Neural crest cell (in vitro differentiated cells): Measurements from ENCODE around the gene SLC22A6. TPM values are rescaled to one million over a fixed set of nuclear protein-coding genes. Genes with fewer than 3 reads are reported as not detected.

Experiments
- DNase-seq: peaks from one replicate; pipeline ENCODE4 v3.0.0; 2021; ENCODE audit warnings: low read depth, mixed read lengths, low spot score
- H3K27ac Mint-ChIP-seq: one replicate; pipeline ENCODE4 v1.8.0; 2021; ENCODE audit warnings: mild to moderate bottlenecking, mixed read lengths; ENCODE audit not compliant: unreplicated experiment
- H3K27me3 Mint-ChIP-seq: 2 replicates; pipeline ENCODE4 v1.8.0; 2021; ENCODE audit warnings: low read depth, mild to moderate bottlenecking, mixed read lengths
- H3K36me3 Mint-ChIP-seq: 2 replicates; pipeline ENCODE4 v1.8.0; 2021; ENCODE audit warnings: low read depth, mild to moderate bottlenecking, mixed read lengths
- H3K4me1 Mint-ChIP-seq: 2 replicates; pipeline ENCODE4 v1.8.0; 2021; ENCODE audit warnings: mixed read lengths
- H3K4me3 Mint-ChIP-seq: one replicate; pipeline ENCODE4 v1.8.0; 2021; ENCODE audit warnings: mild to moderate bottlenecking, mixed read lengths
- H3K9me3 Mint-ChIP-seq: 2 replicates; pipeline ENCODE4 v1.8.0; 2021; ENCODE audit warnings: mixed read lengths
- CTCF ChIP-seq: fragments of 200-600 bp; sonication (generic); conservative IDR thresholded peaks from 2 replicates; pipeline ENCODE4 v1.5.0; 2021; ENCODE audit warnings: antibody characterized with exemption, mild to moderate bottlenecking
- total RNA-seq: library from RNA; stranded (reverse); gene quantifications from 2 replicates; pipeline ENCODE4 v1.2.1, GENCODE V29; 2021

The SLC22A6 gene
- total RNA-seq, 1 donor from 2014 or later: not detected

- no peaks in the 10 kb centered on the region for H3K4me1 Mint-ChIP-seq
- H3K4me3 Mint-ChIP-seq: no peak overlapping the region
- no peaks in the 10 kb centered on the region for H3K9me3 Mint-ChIP-seq
- no peak for TF ChIP-seq CTCF
- no peak overlapping the region for H3K27ac Mint-ChIP-seq
- H3K27me3 Mint-ChIP-seq: peaks cover 2% of the 10 kb centered on the region
- no peaks in the 10 kb centered on the region for H3K36me3 Mint-ChIP-seq
- DNase-seq: no peak
Observed at GRCh38 chr11:63012839-63013238, 28.1 kb upstream of the SLC22A6 start.

GRCh38 chr11:63012430-63012829, 27.7 kb upstream of the SLC22A6 start:
- no peaks in the 10 kb centered on the region for H3K4me1 Mint-ChIP-seq
- no peak for TF ChIP-seq CTCF
- H3K4me3 Mint-ChIP-seq: no peak overlapping the region
- no peaks in the 10 kb centered on the region for H3K36me3 Mint-ChIP-seq
- no peaks in the 10 kb centered on the region for H3K27me3 Mint-ChIP-seq
- no peaks in the 10 kb centered on the region for H3K9me3 Mint-ChIP-seq
- no peak for DNase-seq
- H3K27ac Mint-ChIP-seq: no peak overlapping the region

- H3K36me3 Mint-ChIP-seq: no peaks in the 10 kb centered on the region
- DNase-seq: no peak
- H3K4me3 Mint-ChIP-seq: no peak overlapping the region
- no peaks in the 10 kb centered on the region for H3K9me3 Mint-ChIP-seq
- H3K27me3 Mint-ChIP-seq: no peaks in the 10 kb centered on the region
- no peaks in the 10 kb centered on the region for H3K4me1 Mint-ChIP-seq
- TF ChIP-seq CTCF: no peak
- H3K27ac Mint-ChIP-seq: no peak overlapping the region
Observed at GRCh38 chr11:63010934-63011439, 26.2 kb upstream of the SLC22A6 start.

- DNase-seq: no peak
- no peak overlapping the region for H3K4me3 Mint-ChIP-seq
- TF ChIP-seq CTCF: no peak
- H3K27me3 Mint-ChIP-seq: no peaks in the 10 kb centered on the region
- no peaks in the 10 kb centered on the region for H3K4me1 Mint-ChIP-seq
- no peaks in the 10 kb centered on the region for H3K36me3 Mint-ChIP-seq
- H3K9me3 Mint-ChIP-seq: no peaks in the 10 kb centered on the region
- H3K27ac Mint-ChIP-seq: no peak overlapping the region
Observed at GRCh38 chr11:63007920-63008319, 23.2 kb upstream of the SLC22A6 start.

- H3K36me3 Mint-ChIP-seq: no peaks in the 10 kb centered on the region
- no peak for TF ChIP-seq CTCF
- H3K9me3 Mint-ChIP-seq: no peaks in the 10 kb centered on the region
- no peak for DNase-seq
- H3K27me3 Mint-ChIP-seq: no peaks in the 10 kb centered on the region
- H3K4me1 Mint-ChIP-seq: no peaks in the 10 kb centered on the region
- H3K27ac Mint-ChIP-seq: peak overlapping the region; percentile 30
- H3K4me3 Mint-ChIP-seq: no peak overlapping the region
Observed at GRCh38 chr11:63001456-63001855, 16.7 kb upstream of the SLC22A6 start.

- no peak for DNase-seq
- H3K4me3 Mint-ChIP-seq: no peak overlapping the region
- no peaks in the 10 kb centered on the region for H3K27me3 Mint-ChIP-seq
- TF ChIP-seq CTCF: no peak
- H3K9me3 Mint-ChIP-seq: no peaks in the 10 kb centered on the region
- no peak overlapping the region for H3K27ac Mint-ChIP-seq
- no peaks in the 10 kb centered on the region for H3K4me1 Mint-ChIP-seq
- no peaks in the 10 kb centered on the region for H3K36me3 Mint-ChIP-seq
Observed at GRCh38 chr11:62999649-63000048, 14.9 kb upstream of the SLC22A6 start.
